Activated CD4-positive, alpha-beta T cell treated with anti-CD3 and anti-CD28 coated beads, Interleukin-2, amount 50 U/mL, for 16 hours (primary cell): ENCODE data around the gene ASS1.

Source experiments
- DNase-seq: peaks from one replicate; pipeline ENCODE4 v3.0.0-alpha.2; 2020

ASS1 gene

GRCh38 chr9:130437011-130437789, 7.6 kb upstream of the ASS1 start:
- DNase-seq, result no peak

- no peak for DNase-seq
Observed at GRCh38 chr9:130438382-130438981, 6.3 kb upstream of the ASS1 start.

GRCh38 chr9:130441031-130441430, 3.7 kb upstream of the ASS1 start:
- DNase-seq, result no peak

GRCh38 chr9:130442746-130443455, 1.9 kb upstream of the ASS1 start:
- no peak for DNase-seq

- DNase-seq, result no peak
Observed at GRCh38 chr9:130443456-130443801, 1.3 kb upstream of the ASS1 start.

- no peak for DNase-seq
Observed at GRCh38 chr9:130443840-130444492, 795 bp upstream of the ASS1 start.

GRCh38 chr9:130445268-130445983, 665 bp downstream of the ASS1 start:
- no peak for DNase-seq

- DNase-seq, result no peak
Observed at GRCh38 chr9:130446101-130446861, 1.5 kb downstream of the ASS1 start.

- no peak for DNase-seq
Observed at GRCh38 chr9:130447193-130447816, 2.5 kb downstream of the ASS1 start.

- DNase-seq, result peak; percentile 31
Observed at GRCh38 chr9:130448035-130448624, 3.4 kb downstream of the ASS1 start.

GRCh38 chr9:130448771-130449603, 4.2 kb downstream of the ASS1 start:
- no peak for DNase-seq

- DNase-seq, result no peak
Observed at GRCh38 chr9:130450344-130451003, 5.7 kb downstream of the ASS1 start.

GRCh38 chr9:130451004-130451390, 6.2 kb downstream of the ASS1 start:
- DNase-seq, result no peak

- peak; percentile 12 for DNase-seq
Observed at GRCh38 chr9:130451509-130452388, 7.0 kb downstream of the ASS1 start.

- no peak for DNase-seq
Observed at GRCh38 chr9:130452835-130453234, 8.1 kb downstream of the ASS1 start.

- DNase-seq, result no peak
Observed at GRCh38 chr9:130453487-130453886, 8.7 kb downstream of the ASS1 start.

GRCh38 chr9:130454096-130454811, 9.5 kb downstream of the ASS1 start:
- DNase-seq, result no peak

- no peak for DNase-seq
Observed at GRCh38 chr9:130454812-130455325, 10.1 kb downstream of the ASS1 start.
